GM19193 (cell line): ENCODE data around the gene CHD2.

Experiments
- POLR2A ChIP-seq: IDR thresholded peaks from 4 replicates; pipeline ENCODE4 v1.6.1; 2011; ENCODE audit not compliant: insufficient read depth, insufficient read length; ENCODE audit errors: extremely low read depth

The CHD2 gene

DNA sequence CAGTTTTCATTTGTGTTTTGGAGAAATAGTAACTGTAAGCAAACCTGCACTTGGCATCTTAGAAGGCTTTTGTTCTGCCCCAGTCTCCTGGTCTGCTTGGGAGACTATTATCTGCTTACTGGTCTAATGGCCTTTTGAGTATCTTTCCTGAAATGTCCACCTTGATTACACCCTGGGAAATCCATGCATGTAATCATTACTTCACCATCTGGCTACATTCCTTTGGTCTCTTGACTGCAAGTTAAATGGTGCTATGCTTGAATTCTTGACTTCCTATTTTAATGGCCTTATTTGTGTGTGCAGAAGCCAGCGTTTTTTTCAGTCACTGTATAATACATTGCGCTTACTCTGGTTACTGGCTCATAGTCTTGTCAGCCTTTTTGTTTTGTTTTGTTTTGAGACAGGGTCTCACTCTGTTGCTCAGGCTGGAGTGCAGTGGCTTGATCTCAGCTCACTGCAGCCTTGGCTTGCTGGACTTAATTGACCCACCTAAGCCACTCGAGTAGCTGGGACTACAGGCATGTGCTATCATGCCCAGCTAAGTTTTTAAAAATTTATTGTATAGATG is 30.0 kb downstream of the CHD2 start:
- no peak for TF ChIP-seq POLR2A

DNA sequence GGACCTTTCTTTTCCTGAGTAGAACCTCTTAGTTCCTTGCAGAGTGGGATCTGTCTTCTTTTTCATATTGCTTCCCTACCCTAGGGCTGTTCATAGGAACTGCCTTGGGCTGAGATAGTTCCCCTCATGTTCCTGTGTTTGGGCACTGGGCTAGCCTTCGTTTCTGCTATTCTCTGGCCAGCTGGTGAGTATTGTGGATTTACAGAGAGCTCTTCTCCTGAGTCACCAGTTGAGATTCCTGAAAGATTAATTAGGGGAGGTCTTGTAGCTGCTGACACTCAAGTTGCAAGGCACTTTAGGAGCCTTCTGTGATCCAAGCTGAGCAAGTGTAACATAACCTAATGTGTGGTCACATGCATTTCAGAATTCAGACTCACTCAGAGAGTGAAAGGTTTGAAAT is 30.7 kb downstream of the CHD2 start:
- TF ChIP-seq POLR2A, result no peak

- TF ChIP-seq POLR2A, result no peak
These were observed 33.0 kb downstream of the CHD2 start for GRCh38 chr15:92932946-92933649.

GRCh38 chr15:92933831-92934230 is 33.7 kb downstream of the CHD2 start:
- no peak for TF ChIP-seq POLR2A

DNA sequence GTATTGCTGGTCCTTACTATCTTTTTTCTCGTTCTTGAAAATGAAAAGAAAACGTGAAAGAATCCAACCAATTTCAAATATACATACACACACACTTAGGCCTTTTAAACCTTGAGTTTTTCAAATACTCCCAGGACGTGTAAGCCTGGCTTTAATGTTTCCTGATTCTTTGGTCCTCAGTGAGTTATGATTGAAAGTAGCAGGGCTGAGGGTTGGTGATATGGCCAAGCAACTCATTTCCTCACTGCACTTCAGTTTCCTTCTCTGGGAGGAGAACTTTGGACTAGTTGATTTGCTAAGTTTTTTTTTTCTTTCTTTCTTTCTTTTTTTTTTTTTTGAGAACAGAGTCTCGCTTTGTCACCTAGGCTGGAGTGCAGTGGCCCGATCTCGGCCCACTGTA is 34.6 kb downstream of the CHD2 start:
- no peak for TF ChIP-seq POLR2A

GRCh38 chr15:92936138-92936537 is 36.0 kb downstream of the CHD2 start:
- no peak for TF ChIP-seq POLR2A

GRCh38 chr15:92936693-92937092 is 36.6 kb downstream of the CHD2 start:
- TF ChIP-seq POLR2A, result no peak

- no peak for TF ChIP-seq POLR2A
These were observed 37.8 kb downstream of the CHD2 start for GRCh38 chr15:92937901-92938300.

- TF ChIP-seq POLR2A, result no peak
These were observed 38.3 kb downstream of the CHD2 start for GRCh38 chr15:92938387-92938786.

DNA sequence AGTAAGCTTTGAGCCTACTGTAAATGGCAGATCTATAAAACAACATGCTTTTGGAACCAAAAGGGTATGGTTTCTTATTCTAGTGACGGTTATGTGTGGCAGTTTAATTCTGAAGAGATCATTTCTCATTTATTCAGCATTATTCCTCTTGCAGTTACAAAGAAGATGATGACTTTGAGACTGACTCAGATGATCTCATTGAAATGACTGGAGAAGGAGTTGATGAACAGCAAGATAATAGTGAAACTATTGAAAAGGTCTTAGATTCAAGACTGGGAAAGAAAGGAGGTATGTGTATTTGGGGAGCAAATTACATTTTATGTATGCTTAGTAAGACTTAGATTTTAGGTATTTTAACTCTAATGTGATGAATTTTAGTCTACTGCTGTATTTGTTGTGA is 41.5 kb downstream of the CHD2 start:
- TF ChIP-seq POLR2A, result no peak

GRCh38 chr15:92942706-92943105 is 42.6 kb downstream of the CHD2 start:
- TF ChIP-seq POLR2A, result no peak

DNA sequence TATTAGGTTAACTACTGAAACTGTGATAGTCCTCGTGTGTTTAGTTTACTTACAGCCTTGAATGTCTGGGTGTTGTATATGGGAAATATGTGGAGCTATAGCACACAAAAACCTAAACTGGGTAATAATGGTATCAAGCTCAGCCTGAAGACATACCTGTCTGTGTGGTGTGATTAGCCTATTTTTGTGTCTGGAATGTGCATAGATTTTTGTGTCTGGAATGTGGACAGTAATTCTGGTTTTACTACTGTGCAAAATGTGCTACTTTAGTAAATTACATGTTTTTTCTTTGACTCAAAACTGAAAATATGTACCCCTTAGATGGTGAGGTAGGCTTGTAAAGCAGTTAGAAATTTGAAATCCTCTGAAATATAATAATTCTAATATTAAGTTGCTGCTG is 43.5 kb downstream of the CHD2 start:
- TF ChIP-seq POLR2A, result no peak

- no peak for TF ChIP-seq POLR2A
These were observed 44.9 kb downstream of the CHD2 start for GRCh38 chr15:92944946-92945521.

DNA sequence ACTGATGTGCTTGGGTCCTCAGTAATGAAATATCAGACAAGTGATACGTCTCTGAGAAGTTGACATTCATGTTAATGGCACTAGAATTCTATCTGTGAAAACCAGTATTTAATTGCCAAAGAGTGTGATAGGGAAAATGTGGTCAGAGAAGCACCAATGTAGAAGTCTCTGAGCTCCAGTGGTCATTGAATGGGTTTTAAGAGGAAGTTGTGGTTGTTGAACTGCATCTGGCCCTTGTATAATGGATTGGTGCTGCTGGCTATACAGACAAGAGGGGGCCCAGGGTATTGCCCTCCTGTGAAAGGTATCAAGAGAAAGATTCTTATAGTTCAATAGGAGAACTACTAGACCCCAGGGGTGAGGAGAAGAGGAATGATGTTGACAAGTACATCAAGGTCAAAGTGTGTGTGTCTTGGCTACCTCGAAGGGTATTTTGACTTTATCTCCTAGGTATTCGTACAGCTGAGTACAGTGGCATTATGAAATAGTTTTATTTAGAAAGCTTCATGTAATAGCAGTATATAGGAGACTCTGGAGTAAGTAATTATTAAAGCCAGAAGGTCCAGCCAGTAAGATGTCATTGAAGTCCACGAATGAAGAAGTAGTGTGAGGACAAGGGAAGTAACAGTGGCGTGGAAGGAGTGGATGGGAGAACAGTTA is 47.1 kb downstream of the CHD2 start:
- TF ChIP-seq POLR2A, result no peak

- no peak for TF ChIP-seq POLR2A
These were observed 49.6 kb downstream of the CHD2 start for GRCh38 chr15:92949604-92950249.
